ENCODE data around the gene MAS1. TPM values are rescaled to one million over a fixed set of nuclear protein-coding genes. Genes with fewer than 3 reads are reported as not detected.

MAS1 gene
- total and polyA plus RNA-seq, 9 of the 15 experiments (the other 6 are each of a cell fraction or from before 2014, with no cell fraction given): not detected

GRCh38 chr6:159898519-159898918 is 7.7 kb downstream of the MAS1 start:
- Histone ChIP-seq H3K4me3 (no peak overlapping the region), H2AFZ (ENCODE audit: low read depth, low read length) (no peak overlapping the region), H3K4me2 (ENCODE audit: insufficient read depth, low read length) (no peak overlapping the region), H3K36me3 (ENCODE audit: control insufficient read depth, insufficient read depth, low read length) (no peaks in the 10 kb centered on the region), H3K9me3 (replicated peaks; ENCODE audit: control insufficient read depth, insufficient read depth, low read depth, low read length) (no peaks in the 10 kb centered on the region), H3K4me1 (replicated peaks in 1 of 2; ENCODE audit: control insufficient read depth in 2 of 2, insufficient read depth in 2 of 2, low read length in 2 of 2) (no peaks in the 10 kb centered on the region), H3K9ac (ENCODE audit: insufficient read depth in 1 of 2, low read depth in 2 of 2, low read length in 2 of 2) (no peak overlapping the region), H4K20me1 (replicated peaks; ENCODE audit: control insufficient read depth, insufficient read depth, low read length) (no peaks in the 10 kb centered on the region), H3K9me1 (ENCODE audit: control insufficient read depth, insufficient read depth, low read length) (no peaks in the 10 kb centered on the region), H3K79me2 (ENCODE audit: control insufficient read depth, insufficient read depth, low read length) (no peaks in the 10 kb centered on the region), H3K27me3 (ENCODE audit: control insufficient read depth in 2 of 2, insufficient read depth in 2 of 2, low read length in 2 of 2) (peaks cover 56 to 57% of the 10 kb centered on the region in 2 experiments), H3K27ac (ENCODE audit: extremely low read depth, low read depth, low read length) (no peak overlapping the region)
- 0% methylated on average over 1 of the region's 1 CpG for WGBS (ENCODE audit: insufficient coverage, low coverage, missing lambda C conversion rate)
- ChIA-PET CTCF (ENCODE audit: low intra/inter-chr PET ratio) (no interaction called here), POLR2A (no interaction called here)
- TF ChIP-seq ZNF263 (CRISPR knock-in tag; IDR thresholded peaks at IDR 0.05; ENCODE audit: borderline replicate concordance) (peak; percentile 94), ZFP36 (IDR thresholded peaks at IDR 0.05; ENCODE audit: low read depth, low read length, partially characterized antibody) (no peak)
- TF ChIP-seq, protein P1, sequence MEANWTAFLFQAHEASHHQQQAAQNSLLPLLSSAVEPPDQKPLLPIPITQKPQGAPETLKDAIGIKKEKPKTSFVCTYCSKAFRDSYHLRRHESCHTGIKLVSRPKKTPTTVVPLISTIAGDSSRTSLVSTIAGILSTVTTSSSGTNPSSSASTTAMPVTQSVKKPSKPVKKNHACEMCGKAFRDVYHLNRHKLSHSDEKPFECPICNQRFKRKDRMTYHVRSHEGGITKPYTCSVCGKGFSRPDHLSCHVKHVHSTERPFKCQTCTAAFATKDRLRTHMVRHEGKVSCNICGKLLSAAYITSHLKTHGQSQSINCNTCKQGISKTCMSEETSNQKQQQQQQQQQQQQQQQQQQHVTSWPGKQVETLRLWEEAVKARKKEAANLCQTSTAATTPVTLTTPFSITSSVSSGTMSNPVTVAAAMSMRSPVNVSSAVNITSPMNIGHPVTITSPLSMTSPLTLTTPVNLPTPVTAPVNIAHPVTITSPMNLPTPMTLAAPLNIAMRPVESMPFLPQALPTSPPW (CRISPR knock-in tag; IDR thresholded peaks at IDR 0.05): no peak
- DNase-seq (ENCODE audit: extremely low read depth in 1 of 4, low spot score in 3 of 4): no peak
- no peak for ATAC-seq
- FAIRE-seq: no peak
- in situ Hi-C loops (cut with MboI) (no loop called here), intact Hi-C loops (cut with micrococcal nuclease) (no loop called here)
- no TSS peak for BruUV-seq (replicated peaks)

All from K562 (cell line).